IPS DF 19.7 (cell line): ENCODE measurements around the gene FBXL22.

Source experiments
- DNase-seq: peaks from one replicate; pipeline ENCODE4 v3.0.0-alpha.2; 2013; ENCODE audit warnings: low read depth, low spot score

FBXL22 gene, protein sequence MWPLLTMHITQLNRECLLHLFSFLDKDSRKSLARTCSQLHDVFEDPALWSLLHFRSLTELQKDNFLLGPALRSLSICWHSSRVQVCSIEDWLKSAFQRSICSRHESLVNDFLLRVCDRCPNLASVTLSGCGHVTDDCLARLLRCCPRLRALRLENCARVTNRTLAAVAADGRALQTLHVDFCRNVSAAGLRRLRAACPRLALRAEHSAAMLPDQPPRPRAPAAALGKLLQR

DNA sequence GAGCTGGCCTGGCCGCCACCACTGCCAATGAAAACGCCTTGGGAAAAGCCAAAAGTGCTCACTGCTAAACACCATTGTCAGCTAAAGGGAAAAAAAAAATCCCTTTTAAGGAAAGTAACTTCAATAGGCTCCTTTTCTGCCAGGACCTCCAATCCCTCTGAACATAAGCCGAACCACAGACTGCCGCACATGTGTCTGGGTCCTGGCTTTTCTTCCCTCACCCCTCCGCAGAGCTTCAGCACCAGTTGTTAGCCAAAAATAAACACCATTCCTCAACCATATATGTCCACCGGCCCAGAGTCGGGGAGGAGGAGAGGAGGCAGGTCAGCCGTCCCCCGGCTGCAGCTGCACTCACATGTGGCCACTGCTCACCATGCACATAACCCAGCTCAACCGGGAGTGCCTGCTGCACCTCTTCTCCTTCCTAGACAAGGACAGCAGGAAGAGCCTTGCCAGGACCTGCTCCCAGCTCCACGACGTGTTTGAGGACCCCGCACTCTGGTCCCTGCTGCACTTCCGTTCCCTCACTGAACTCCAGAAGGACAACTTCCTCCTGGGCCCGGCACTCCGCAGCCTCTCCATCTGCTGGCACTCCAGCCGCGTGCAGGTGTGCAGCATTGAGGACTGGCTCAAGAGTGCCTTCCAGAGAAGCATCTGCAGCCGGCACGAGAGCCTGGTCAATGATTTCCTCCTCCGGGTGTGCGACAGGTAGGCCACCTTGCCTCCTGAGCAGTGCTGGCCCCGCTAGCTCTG lies at the start of gene FBXL22:
TSS of gene FBXL22 (plus strand) at position 350 of the 753 bp plus-strand sequence. CDS start at position 356, 6 bp downstream.
- DNase-seq, result no peak

DNA sequence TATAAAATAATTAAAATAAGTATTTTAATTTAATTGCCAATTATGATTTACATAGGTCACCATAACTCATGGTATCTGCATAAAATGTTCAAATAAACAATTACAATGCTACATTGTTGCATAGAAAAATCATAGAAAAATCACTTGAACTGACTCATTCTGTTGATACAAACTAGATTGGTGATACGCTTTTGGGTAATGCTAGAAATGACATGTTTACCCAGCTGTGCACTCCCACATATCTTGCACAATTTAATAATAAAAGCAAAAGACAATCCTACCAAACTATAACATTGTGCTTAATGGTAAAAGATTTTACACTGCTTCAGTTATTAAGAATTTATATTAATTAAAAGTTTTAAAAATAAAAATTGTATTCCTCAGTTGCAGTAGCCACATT lies 45.8 kb upstream of the FBXL22 start:
- no peak for DNase-seq

DNA sequence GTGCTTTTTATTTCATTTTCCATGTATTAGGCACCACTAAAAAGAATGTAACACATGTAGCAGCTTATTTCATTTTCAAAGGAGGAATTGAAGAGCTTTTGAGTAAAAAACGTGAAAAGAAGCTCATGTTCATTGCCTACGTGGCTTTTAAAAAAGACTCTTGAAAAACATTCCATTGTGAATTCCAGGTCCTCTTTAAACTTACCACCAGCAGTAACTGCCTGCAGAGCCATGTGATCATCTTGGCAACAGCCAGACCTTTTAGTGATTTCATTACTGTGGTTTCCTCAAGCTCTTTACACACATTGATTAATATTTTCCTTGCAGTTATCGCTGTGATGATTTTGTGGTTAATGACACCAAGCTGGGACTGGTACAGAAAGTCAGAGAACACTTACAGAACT lies 43.8 kb upstream of the FBXL22 start:
- no peak for DNase-seq

DNA sequence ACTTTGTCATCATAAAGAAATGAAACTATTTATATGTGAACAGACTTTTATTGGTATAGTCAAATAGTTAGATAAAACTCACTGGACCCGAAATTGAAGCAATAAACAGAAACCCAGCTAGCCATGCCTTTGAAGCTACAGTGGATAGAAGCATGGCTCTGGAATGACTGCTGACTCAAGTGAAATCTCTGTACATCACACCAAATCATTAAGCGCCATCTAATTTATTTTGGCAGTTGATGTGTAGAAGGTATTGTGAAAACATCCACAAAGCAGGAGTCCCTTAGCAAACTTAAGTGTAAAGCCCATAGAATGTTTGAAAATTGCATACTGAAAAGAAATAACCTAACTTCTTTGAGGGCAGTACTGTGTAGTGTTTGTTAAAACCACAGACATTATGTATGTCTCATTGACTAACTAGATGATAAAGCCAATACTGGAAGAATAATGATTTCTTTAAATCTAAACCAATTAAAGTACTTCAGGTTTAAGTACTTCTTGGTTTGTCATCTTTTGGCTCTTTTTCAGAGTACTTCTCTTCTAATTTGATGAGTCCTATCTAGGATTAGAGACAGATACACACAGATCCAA lies 42.8 kb upstream of the FBXL22 start:
- no peak for DNase-seq

DNA sequence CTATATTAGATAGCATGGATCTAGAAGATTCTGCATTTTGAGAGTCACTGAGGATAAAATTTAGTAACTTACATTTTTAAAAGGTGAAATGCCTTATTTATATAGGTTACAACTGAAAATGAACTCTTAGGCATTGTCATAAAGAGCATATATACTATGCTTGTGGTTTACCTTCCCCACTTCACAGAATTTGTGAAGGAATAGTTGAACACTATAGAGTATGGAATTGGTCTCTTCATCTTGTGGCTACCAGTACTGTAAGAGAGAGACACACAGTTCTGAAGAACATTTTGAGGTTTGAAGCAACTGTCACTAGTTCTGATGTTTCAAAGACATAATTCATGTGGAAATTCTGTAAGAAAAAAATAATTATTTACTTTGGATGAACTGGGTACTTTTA lies 41.7 kb upstream of the FBXL22 start:
- DNase-seq, result no peak

DNA sequence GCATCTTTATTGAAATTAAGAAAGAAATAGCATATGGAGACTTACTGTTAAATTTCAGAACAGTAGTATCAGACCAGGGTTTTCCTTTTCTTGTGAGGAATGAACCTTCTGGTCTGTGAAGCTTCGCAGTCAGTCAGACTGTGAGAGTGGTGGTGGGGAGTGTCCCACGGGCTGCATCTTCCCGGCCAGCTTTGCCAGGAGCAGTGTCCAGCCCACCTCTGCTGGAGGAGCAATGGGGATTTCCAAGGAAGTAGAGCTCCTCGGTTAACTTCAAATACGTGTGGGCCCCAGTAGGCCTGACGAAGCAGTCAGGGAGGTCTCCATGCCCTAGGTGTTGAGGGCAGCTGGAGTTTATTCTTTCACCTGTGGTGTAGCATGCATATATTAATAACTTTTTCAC lies 40.9 kb upstream of the FBXL22 start:
- no peak for DNase-seq

DNA sequence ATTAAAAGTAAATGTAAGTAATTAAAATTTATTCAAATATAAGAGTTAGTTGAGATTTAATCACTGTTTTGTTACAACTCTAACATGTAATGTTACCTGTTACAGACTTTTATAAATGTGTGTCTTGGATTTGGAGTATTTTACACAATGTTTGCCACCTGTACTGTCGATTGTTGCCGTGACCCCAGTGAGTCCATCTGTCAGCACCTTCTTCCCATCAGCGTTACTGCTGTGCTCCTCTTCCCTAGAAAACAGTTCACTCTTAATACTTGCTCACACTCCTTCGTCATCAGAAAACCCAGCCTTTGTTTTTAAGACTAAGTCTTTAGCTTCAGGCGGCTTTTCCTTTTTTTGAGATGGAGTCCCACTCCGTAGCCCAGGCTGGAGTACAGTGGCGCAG lies 40.5 kb upstream of the FBXL22 start:
- no peak for DNase-seq

DNA sequence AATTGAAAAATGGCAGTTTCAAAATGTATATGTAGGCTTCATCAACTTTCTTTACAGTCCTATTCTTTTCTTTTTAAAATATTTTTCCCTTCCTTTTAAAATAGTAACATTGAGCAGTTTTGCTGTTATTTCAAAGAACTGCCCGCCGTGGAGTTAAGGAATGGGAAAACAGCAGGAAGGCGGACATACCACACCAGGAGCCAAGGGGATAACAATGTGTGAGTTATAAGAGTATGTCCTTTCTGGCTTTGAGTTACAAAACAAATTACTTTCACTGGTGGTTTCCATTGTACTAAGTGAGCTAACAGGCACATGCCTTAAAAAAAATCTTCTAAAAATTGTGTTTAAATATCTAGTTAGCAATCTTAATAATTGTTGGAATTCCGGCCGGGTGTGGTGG lies 37.4 kb upstream of the FBXL22 start:
- no peak for DNase-seq

DNA sequence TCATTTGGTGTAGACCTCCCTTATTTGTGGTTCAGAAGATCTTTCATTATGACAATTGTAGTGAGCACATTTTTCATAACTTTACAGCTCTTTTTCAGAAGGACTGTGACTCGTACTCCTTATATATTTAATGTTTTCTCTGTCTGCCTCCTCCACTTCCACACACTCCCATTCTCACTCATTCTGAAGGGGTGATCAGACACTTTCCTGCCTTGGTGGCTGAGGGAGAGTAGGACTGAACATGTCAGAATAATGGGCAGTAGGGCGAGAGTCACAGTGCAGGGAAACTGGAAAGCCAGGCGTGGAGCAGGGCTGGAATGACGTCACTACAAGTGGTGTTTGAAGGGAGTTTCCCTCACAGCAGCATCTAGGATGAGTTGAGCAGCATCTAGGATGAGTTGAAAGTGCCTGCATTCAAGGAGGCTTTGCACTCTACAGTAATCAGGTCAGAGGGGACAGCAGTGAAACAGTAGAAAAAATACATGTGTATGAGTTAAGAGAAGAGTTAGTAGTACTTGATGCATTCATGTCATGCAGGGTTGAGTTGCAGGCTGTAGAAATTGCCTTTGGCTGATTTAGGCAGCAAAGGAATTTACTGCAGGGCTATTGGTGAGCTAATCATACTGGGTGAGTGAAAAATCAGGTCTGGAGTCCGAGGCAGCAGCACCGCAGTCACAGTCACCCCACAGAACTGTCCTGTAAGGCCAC lies 36.3 kb upstream of the FBXL22 start:
- no peak for DNase-seq

DNA sequence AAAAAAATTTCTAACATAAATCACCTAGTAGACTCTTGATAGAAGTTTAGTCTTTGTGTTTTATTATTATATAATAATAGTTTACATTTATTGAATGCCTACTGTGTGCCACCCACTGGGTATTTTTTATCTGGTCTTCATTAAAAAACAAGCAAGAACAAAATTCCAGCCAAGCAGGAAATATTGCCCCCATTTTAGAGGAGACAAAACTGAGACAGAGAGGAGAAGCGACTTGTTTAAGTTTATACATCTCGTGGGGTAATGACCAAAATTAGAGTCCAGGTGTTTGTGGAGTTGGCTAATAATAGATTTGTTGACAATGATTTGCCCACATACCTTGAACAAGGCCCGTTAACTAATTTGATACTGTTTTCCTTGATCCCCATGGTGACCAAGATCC lies 33.1 kb upstream of the FBXL22 start:
- DNase-seq, result no peak

DNA sequence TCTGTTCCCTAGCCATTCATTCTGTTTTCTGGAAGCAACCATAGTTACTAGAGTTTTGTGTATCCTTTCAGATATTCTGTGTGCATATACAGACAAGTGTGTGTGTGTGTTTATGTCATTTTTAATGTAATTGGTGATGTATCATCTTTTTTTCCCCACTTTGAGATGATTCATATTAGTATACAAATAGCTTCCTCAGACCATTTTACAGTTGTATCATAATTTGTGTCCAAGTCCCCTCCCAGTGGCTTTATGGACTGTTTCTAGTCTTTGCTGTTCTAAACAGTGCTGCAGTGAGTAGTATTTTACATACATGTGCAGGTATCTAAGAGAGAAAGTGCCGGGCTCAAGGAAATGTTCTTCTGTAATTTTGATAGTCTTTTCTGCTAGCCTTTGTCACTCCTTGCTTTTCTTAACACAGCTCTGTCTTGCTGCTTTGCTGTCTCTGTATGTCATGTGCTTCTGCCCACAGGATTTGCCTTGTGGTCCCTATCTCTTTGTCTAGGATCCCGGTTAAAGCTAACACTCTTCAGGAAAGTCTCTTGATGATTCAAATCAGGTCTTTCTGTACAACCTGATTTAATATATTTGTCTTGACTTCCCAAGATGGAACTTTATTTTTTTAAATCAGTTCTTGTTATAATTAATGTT lies 31.5 kb upstream of the FBXL22 start:
- DNase-seq, result no peak

DNA sequence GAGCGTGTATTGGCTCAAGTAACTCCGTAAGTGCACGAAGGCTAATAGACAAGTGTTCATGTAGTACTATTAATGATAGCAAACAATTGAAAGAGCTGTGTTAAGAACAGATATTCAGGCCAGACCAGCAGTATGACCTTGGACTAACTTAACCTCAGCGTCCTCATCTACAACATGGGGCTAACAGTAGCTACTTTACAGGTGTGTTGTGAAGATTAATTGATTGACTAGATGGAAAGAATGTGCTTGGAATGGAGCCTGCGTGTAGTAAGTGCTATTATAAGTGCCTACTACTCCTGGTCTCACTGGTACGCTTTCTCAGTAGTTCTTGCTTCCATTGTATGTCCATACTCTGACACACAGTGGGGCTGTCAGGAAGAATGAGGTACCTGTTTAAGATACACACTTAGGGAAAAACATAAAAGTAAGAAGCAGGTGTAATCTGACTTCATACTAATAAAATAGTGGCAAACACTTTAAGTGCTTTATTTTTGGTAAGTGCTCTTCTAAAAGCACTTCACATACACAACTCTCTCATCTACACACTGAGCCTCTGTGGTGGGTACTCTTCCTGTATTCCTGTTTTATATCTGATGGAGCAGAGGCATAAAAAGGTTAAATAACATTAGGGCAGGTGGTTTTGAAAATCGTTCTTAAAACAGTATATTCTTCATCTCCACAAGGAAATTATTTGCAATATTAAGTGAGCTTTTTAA lies 24.3 kb upstream of the FBXL22 start:
- no peak for DNase-seq

DNA sequence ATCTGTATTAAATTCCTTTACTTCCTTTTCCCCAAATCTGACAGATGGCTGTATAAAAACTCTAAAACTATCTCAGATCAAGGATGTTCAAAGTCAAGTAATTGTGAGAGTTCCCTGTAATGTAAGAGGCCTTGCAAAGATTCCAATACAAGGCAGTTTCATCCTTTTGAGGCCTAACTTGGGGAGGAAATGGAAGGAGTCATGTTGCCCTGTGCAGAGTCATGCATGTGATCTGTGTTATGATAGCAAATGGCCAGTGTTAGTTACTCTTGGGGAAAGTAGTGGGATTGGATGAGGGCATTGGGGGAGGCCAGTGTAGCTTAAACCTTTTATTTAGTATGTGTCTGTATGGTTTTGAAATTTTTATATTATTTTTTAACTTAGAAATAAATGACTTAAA lies 23.7 kb upstream of the FBXL22 start:
- no peak for DNase-seq

DNA sequence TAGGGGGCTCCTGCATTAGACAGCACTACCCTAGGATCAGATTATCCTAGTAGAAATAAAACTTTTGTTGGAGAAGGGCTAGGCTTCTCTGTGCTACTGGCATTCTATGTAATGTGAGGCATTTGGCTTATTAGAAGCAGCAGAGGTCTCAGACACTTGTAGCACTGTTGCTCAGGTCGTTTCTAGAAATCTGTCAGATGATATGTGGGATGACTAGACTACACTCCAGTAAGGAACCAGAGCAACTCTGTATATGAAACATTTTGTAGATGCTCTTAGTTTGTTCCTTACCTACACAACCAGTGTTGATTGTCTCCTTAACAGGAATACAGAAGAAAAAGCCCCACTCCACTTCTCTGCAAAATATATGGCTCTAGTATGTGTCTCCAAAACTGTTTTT lies 21.9 kb upstream of the FBXL22 start:
- no peak for DNase-seq

DNA sequence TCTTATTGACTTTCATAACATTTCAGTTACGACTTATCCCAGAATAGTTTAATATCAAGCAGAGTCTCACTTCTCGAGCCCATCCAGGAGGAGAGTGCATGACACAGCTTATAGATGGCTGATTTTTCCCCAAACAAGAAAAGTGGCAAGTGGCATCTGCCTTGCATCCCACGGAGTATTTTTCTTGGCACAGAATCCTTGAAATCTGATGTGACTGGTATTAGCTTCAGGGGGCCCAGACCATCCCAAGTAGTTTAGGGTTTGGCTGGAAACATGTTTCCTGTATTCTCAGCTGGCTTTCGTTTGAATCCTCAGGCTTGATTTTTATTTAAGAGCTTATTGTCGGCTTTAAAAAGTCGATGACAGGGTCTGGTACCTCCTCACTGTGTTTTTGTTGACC lies 20.7 kb upstream of the FBXL22 start:
- no peak for DNase-seq

DNA sequence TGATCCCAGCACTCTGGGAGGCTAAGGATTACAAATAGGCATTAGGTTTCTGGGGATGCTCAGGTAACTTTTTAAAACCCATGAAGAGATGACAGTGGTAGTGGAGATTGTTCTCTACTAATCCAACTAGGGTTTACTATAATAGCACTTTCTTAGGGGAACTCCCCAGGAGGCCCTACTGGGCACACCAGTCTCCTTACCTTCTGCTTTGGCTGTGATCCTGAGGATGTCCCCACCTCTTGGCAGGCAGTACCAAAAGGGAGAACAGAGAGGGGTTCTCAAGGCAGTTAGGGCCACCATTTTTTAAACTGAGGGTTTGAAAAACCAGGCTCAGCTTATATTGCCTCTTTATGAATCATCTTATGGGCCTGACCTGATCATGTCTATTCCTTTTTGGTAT lies 15.0 kb upstream of the FBXL22 start:
- DNase-seq, result no peak

DNA sequence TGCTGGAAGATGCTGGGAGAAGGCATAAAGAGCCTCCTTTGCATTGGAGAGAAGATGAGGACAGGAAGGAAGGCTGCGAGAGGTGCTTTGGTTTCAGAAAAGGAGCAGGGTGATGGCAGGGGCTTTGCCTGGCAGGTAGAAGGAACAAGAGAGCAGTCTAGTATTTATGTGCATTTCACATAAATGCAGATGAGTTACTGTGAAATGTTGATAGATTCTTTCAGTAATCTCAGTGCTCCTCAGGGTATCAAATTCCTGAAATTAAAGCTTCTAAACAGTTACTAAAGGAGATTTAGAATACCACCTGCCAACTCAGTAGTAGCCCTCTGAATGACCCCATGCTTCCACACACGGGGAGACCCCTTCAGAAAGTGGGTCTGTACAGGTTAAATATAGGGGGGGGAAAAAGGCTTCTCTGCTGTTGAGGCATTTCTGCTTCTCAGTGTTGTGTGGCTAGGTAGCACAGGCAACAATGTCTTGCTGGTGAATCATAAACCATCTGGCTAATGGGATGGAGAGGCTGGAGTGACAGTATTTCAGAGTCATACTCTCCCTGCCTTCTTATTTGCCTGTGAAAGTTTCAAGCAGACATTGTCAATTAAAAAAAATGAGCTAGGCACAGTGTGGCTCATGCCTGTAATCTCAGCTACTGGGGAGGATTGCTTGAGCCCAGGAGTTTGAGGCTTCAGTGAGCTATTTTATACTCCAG lies 14.3 kb upstream of the FBXL22 start:
- DNase-seq, result no peak

DNA sequence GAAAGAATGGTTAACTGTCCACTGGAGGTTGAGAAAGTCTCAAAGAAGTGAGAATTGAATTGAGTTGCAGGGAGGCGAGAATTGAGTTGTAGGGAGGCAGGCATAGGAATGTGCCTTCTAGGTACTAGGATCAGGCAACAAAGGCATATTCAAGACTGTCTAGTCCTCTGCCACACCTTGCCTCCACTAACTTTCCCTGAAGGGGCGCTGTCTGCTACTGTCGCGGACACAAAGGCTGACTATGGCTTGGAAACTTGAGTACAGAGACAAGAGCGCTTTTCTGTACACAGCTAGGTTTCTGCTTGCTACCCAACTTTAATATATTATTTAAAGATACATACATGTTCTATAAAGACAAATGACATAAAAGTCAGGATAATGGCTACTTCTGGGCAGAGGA lies 10.4 kb upstream of the FBXL22 start:
- DNase-seq, result no peak

DNA sequence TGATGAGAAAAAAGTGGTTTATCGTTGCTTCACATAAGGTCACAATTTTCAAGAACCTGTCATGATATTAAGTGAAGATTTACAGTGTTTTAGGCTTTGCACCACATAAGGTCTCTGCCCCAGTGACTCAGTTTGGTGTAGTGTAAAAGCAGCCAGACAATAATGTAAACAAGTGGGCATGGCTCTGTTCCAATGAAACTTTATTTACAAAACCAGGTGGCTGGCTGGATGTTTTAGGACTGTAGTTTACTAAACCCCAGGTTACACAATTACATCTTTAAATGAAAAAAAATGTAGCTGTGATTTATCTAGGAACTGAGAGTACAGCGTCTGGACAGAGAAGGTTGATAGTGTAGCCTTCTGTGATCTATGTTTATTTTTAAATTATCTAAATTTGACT lies 9.7 kb upstream of the FBXL22 start:
- DNase-seq, result no peak

DNA sequence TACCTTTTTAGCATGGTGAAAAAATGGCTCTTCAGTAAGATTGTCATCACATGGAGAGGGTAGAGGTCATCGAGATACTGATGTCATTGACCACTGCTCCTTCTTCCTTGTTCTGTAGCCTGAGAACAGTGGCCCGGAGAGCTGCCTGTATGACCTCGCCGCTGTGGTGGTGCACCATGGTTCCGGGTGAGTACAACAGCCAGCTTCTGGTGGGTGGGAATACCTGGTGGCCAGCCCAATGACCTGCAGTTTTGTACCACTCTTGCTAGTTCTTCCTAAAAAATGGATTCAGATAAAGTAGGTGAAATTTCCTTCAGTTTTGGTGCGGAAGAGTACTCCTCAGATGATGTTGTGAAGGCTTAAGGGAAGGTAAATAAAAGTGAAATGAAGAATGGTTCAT lies 8.4 kb upstream of the FBXL22 start:
- DNase-seq, result no peak
